Panc1 (cell line): ENCODE measurements around the gene PEPD. TPM values are rescaled to one million over a fixed set of nuclear protein-coding genes. Genes with fewer than 3 reads are reported as not detected.

Source experiments
- ATAC-seq: fragments of 200-7000 bp; cut with Tn5 transposase; 2 replicates; pipeline ENCODE4 v1.9.1; 2020; ENCODE audit warnings: mild to moderate bottlenecking, moderate library complexity
- BruUV-seq: library from RNA; stranded (reverse); fragments of 400-500 nt; replicated peaks from 2 replicates; lab custom pipeline; 2021; lab: Mats Ljungman, UMichigan
- CTCF ChIA-PET: fragments of 300-600 bp; sonication (Branson Sonifier 250); formaldehyde crosslinking; loops from one replicate; lab custom pipeline; 2022; ENCODE audit warnings: antibody characterized with exemption; lab: Charles Lee
- POLR2A ChIA-PET: fragments of 300-600 bp; sonication (Branson Sonifier 250); formaldehyde crosslinking; loops from one replicate; lab custom pipeline; 2022; ENCODE audit warnings: antibody characterized with exemption; lab: Charles Lee
- DNase-seq: peaks from one replicate; pipeline ENCODE4 v3.0.0-alpha.2; 2010; ENCODE audit warnings: low read depth, low spot score
- H3K27ac ChIP-seq: 2 replicates; pipeline ENCODE4 v1.5.1; 2011; ENCODE audit warnings: mild to moderate bottlenecking, low read length, inconsistent platforms
- H3K27me3 ChIP-seq: fragments of 200-500 bp; sonication (Bioruptor generic); 2 replicates; pipeline ENCODE4 v1.6.0; 2014; ENCODE audit warnings: low read length, inconsistent platforms; ENCODE audit not compliant: control insufficient read depth, insufficient read depth
- H3K36me3 ChIP-seq: fragments of 200-500 bp; sonication (Bioruptor generic); 2 replicates; pipeline ENCODE4 v1.5.1; 2014; ENCODE audit warnings: inconsistent platforms, mild to moderate bottlenecking, low read length, moderate library complexity; ENCODE audit not compliant: control insufficient read depth, insufficient read depth
- H3K4me1 ChIP-seq: 2 replicates; pipeline ENCODE4 v1.5.1; 2011; ENCODE audit warnings: inconsistent platforms, mild to moderate bottlenecking, low read length, moderate library complexity; ENCODE audit not compliant: control insufficient read depth, insufficient read depth
- H3K4me3 ChIP-seq, 2 experiments: 2 replicates each; pipeline ENCODE4 v1.5.1; 2011 to 2012; ENCODE audit warnings: low read depth in 2 of 2, low read length in 2 of 2, mild to moderate bottlenecking in 2 of 2, inconsistent platforms in 1 of 2, moderate library complexity in 1 of 2
- H3K9me3 ChIP-seq: fragments of 200-500 bp; sonication (Bioruptor generic); 2 replicates; pipeline ENCODE4 v1.5.1; 2014; ENCODE audit warnings: low read depth, mild to moderate bottlenecking, inconsistent platforms, low read length, moderate library complexity; ENCODE audit not compliant: control insufficient read depth, insufficient read depth
- CTCF ChIP-seq: fragments of 450-650 bp; IDR thresholded peaks from 2 replicates; pipeline ENCODE4 v1.5.1; 2017; ENCODE audit warnings: mild to moderate bottlenecking
- POLR2AphosphoS5 ChIP-seq: IDR thresholded peaks from 2 replicates; pipeline ENCODE4 v1.6.1; 2012; ENCODE audit warnings: mild to moderate bottlenecking, low read depth, low read length, moderate library complexity
- REST ChIP-seq, 2 experiments: IDR thresholded peaks; 2 replicates each; pipeline ENCODE4 v1.6.1; 2011 to 2012; ENCODE audit warnings: low read depth in 2 of 2, control low read depth in 1 of 2, low read length in 1 of 2, mild to moderate bottlenecking in 1 of 2, moderate library complexity in 1 of 2; ENCODE audit not compliant: insufficient read depth in 1 of 2
- SIN3A ChIP-seq: IDR thresholded peaks from 2 replicates; pipeline ENCODE4 v1.6.1; 2012; ENCODE audit warnings: low read depth, mild to moderate bottlenecking, low read length, moderate library complexity, borderline replicate concordance; ENCODE audit not compliant: insufficient read depth
- TCF7L2 ChIP-seq: IDR thresholded peaks from 2 replicates; pipeline ENCODE4 v1.6.1; 2011; ENCODE audit warnings: mild to moderate bottlenecking, low read depth, low read length, inconsistent platforms
- in situ Hi-C: cut with HindIII; loops from 2 replicates; pipeline ENCODE4 v1.10.0; 2016; ENCODE audit warnings: low sequenced_read_pairs, low pct_unique_long_range_greater_than_20kb
- intact Hi-C: fragments of 100-400 bp; cut with micrococcal nuclease; formaldehyde crosslinking; loops from one replicate; pipeline ENCODE4 v1.10.0; 2022; ENCODE audit not compliant: unreplicated experiment
- total RNA-seq: library from RNA; stranded (reverse); gene quantifications from one replicate; pipeline ENCODE4 v1.2.1, GENCODE V29; 2021; ENCODE audit not compliant: unreplicated experiment

PEPD gene
- total RNA-seq, 1 experiment from 2014 or later = 102 TPM

- intact Hi-C loops (no loop called here), in situ Hi-C loops (no loop called here)
- Histone ChIP-seq H3K36me3 (no peaks in the 10 kb centered on the region), H3K27me3 (no peaks in the 10 kb centered on the region), H3K4me1 (no peaks in the 10 kb centered on the region), H3K4me3 (no peak overlapping the region), H3K9me3 (no peaks in the 10 kb centered on the region), H3K27ac (no peak overlapping the region)
- CTCF ChIA-PET = no interaction called here
- no peak for DNase-seq
- ATAC-seq = no peak
- BruUV-seq = no TSS peak
- TF ChIP-seq CTCF (no peak), POLR2AphosphoS5 (no peak), TCF7L2 (no peak), SIN3A (no peak), REST (IDR thresholded peaks at IDR 0.05; ENCODE audit: insufficient read depth in 1 of 2, low read depth in 2 of 2, low read length in 1 of 2) (no peak)
- POLR2A ChIA-PET = no interaction called here
Measured at GRCh38 chr19:33501693-33502356, 19.8 kb downstream of the PEPD start.

GRCh38 chr19:33500991-33501390 lies 20.6 kb downstream of the PEPD start:
- intact Hi-C loops (no loop called here), in situ Hi-C loops (no loop called here)
- TF ChIP-seq REST (IDR thresholded peaks at IDR 0.05; ENCODE audit: insufficient read depth in 1 of 2, low read depth in 2 of 2, low read length in 1 of 2) (no peak), CTCF (no peak), POLR2AphosphoS5 (no peak), TCF7L2 (no peak), SIN3A (no peak)
- no peaks in the 10 kb centered on the region for H3K36me3 ChIP-seq
- no peak overlapping the region for H3K4me3 ChIP-seq
- no peaks in the 10 kb centered on the region for H3K27me3 ChIP-seq
- no peaks in the 10 kb centered on the region for H3K4me1 ChIP-seq
- DNase-seq = no peak
- BruUV-seq = no TSS peak
- ChIA-PET POLR2A (no interaction called here), CTCF (no interaction called here)
- no peak for ATAC-seq
- no peaks in the 10 kb centered on the region for H3K9me3 ChIP-seq
- H3K27ac ChIP-seq = no peak overlapping the region
